Mucosa of stomach (tissue), 1 donor: ENCODE measurements around the gene MRPL55.

Experiments
- H3K27me3 ChIP-seq: one replicate; pipeline ENCODE4 v1.7.0; 2013; ENCODE audit warnings: mild to moderate bottlenecking, low read length; ENCODE audit not compliant: control insufficient read depth, insufficient read depth
- H3K36me3 ChIP-seq: one replicate; pipeline ENCODE4 v1.7.0; 2013; ENCODE audit warnings: low read length; ENCODE audit not compliant: control insufficient read depth, insufficient read depth
- H3K4me1 ChIP-seq: one replicate; pipeline ENCODE4 v1.7.0; 2013; ENCODE audit warnings: mild to moderate bottlenecking, low read length; ENCODE audit not compliant: control insufficient read depth, insufficient read depth
- H3K4me3 ChIP-seq: one replicate; pipeline ENCODE4 v1.7.0; 2013; ENCODE audit warnings: low read length
- H3K9ac ChIP-seq: one replicate; pipeline ENCODE4 v1.7.0; 2013; ENCODE audit warnings: mild to moderate bottlenecking, low read length, moderate library complexity
- H3K9me3 ChIP-seq: one replicate; pipeline ENCODE4 v1.7.0; 2013; ENCODE audit warnings: mild to moderate bottlenecking, low read length, moderate library complexity; ENCODE audit not compliant: control insufficient read depth
- donor health status: Pancreatic carcinoma.

Gene MRPL55

GRCh38 chr1:228058949-228059633, 50.0 kb downstream of the MRPL55 start:
- H3K36me3 ChIP-seq: no peaks in the 10 kb centered on the region
- peaks cover 46% of the 10 kb centered on the region for H3K27me3 ChIP-seq
- no peak overlapping the region for H3K4me3 ChIP-seq
- no peak overlapping the region for H3K9ac ChIP-seq
- no peaks in the 10 kb centered on the region for H3K9me3 ChIP-seq
- H3K4me1 ChIP-seq: peaks cover 28% of the 10 kb centered on the region

- no peak overlapping the region for H3K9ac ChIP-seq
- no peaks in the 10 kb centered on the region for H3K36me3 ChIP-seq
- H3K4me1 ChIP-seq: peaks cover 25% of the 10 kb centered on the region
- no peaks in the 10 kb centered on the region for H3K9me3 ChIP-seq
- H3K27me3 ChIP-seq: peaks cover 45% of the 10 kb centered on the region
- H3K4me3 ChIP-seq: no peak overlapping the region
Measured at GRCh38 chr1:228058172-228058948, 50.7 kb downstream of the MRPL55 start.
